ENCODE measurements around the gene GRM1.
A peak's percentile ranks its signal among the peaks of the same experiment; 100 is the strongest.
"Not testable (repeated sequence)": the region's sequence is repeated elsewhere in the genome, so short reads cannot be mapped to it uniquely, and the experiment has no call there.

Gene GRM1

GRCh38 chr6:146200176-146200575, 171.3 kb downstream of the GRM1 start:
- peak; percentile 82 for DNase-seq

DNA sequence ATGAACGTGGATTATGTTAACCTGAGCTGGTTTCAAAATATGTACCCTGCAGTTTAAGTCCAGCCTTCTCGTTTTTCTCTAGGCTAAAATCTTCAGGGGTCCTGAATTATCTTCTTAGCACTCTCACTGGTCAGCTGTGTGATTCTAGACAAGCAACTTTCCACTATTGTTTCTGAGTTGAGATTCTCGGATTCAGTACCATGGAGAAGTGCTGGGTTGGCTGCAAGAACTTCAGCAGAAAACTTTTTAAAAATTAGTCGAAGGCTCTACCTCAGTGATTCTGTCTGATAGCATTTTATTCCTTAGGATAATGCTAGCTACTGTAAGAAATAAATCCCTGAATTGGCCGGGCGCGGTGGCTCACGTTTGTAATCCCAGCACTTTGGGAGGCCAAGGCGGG, 173.7 kb downstream of the GRM1 start:
- DNase-seq, result no peak

DNA sequence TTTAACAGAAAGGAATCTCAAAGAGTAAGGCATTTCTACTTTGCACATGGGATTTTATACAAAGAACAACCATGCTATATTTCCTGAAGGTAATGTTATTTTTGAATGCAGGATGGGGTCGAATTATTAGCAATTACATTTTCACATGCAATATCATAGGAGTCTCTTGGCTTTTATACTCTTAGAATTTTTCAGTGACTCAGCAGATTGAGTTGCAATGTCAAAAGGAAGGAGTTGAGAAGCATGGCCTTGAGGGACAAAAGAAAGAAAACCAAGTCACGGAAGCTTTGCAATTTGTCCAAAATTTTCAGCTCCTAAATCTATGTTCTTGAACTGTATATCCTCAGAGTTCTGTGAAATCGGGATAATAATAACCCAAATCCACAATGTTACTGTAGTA, 181.1 kb downstream of the GRM1 start:
- DNase-seq, result no peak

GRCh38 chr6:146210406-146211083, 181.7 kb downstream of the GRM1 start:
- no peak for DNase-seq

GRCh38 chr6:146211646-146212045, 182.8 kb downstream of the GRM1 start:
- DNase-seq, result no peak

DNA sequence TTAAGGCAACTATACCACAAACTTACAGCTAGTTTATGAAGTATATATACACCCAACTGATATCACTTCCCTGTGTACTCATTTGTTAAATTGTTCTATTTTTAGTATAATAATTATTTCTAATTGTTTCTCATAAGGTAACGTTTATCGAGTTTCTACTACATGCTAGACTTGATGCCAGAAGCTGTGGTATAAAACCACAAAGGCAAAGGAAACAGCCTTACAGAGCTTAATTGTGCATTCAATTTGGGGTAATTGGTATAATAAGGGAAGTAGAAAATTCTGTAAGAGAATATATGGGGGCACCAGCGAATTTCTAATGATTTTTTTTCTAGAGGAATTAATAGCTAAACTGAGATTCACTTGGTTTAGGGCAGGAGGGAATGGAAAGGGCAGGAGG, 183.9 kb downstream of the GRM1 start:
- DNase-seq, result no peak

DNA sequence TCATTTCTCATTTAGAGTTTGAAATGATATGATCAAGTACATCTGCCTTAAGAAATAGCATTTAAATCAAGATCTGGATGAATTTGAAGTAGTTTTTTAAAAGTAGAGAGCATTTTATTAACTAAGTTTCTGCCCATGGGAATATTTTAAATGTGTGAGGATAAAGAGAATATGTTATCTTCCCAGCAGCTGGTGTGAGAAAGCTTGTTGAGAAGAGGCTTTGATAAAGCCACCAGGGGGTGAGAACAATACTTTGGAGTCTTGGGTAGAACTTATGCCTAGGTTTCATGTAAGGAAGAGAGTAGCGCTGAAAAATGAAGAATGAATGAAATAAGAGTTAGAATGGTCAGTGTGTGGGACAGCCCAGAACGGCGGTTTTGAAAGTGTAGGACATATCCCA, 190.2 kb downstream of the GRM1 start:
- DNase-seq, result no peak

- DNase-seq, result no peak
These were observed 195.6 kb downstream of the GRM1 start for GRCh38 chr6:146224449-146224848.

DNA sequence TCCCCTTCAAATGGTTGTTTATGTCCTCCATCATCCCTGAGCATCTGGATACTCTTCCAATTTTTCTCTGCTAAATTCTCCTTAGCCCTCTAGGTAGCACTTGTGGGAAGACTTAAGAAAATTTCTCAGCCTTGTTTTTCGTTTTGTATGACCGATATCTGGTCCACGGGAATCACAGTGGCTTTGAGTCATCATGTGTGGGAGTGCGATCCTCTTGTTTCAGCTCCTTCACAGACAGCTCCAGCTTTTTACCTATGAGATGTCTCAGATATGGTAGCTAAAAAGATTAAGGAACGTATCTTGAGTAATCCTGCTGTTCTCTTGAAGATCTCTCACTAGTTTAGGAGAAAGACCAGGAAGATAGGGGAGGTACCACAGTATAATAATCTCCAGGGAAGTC, 196.1 kb downstream of the GRM1 start:
- DNase-seq, result no peak

DNA sequence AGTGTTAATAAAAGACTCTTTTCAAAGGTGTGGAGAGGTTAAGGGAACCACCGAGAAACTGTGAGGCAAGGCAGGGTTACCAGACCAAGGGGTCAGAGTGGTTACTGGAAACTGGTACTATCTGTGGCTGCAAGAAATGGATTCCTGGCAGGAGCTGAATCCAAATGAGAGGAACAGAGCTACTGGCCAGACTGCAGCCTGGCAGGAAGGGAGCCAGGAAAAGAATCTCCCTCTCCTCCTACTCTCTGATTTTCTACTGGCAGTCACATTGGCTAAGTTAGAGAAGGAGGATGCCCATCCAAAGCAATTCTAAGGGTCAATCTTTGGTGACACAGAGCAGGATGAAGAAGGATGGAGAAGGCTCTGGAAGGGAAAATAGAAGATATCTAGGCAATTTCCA, 211.5 kb downstream of the GRM1 start:
- no peak for DNase-seq

GRCh38 chr6:146240807-146241206, 211.9 kb downstream of the GRM1 start:
- DNase-seq, result peak; percentile 9

GRCh38 chr6:146243646-146244045, 214.8 kb downstream of the GRM1 start:
- not testable (repeated sequence) for DNase-seq

DNA sequence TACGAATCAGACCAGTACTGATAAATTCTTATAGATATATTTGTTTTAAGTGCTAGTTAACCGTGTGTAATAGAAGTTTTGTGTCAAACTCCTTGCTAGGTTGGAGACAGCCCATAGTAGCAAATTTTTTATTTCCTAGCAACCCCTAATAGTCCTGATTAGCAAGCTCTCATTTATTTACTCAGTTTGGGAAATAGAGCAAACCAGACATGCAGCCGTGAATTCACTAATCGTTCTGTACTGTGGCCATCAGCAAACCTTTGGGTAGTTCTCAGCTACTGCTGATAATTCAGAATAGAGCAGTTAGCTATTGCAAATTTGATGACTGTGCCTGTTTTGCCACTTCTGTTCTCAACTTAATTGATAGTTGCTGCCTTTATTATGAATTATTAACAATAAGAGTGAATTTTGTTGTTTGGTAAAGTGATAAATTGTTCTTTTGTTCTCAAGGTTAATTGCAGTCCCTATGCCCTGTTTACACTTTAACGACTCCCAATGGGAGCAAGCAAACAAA, 215.8 kb downstream of the GRM1 start:
- DNase-seq, result no peak

- DNase-seq, result no peak
These were observed 217.2 kb downstream of the GRM1 start for GRCh38 chr6:146246028-146246427.

- DNase-seq, result no peak
These were observed 224.8 kb downstream of the GRM1 start for GRCh38 chr6:146253691-146254090.

GRCh38 chr6:146258206-146258605, 229.3 kb downstream of the GRM1 start:
- no peak for DNase-seq

GRCh38 chr6:146260886-146261285, 232.0 kb downstream of the GRM1 start:
- DNase-seq, result no peak

DNA sequence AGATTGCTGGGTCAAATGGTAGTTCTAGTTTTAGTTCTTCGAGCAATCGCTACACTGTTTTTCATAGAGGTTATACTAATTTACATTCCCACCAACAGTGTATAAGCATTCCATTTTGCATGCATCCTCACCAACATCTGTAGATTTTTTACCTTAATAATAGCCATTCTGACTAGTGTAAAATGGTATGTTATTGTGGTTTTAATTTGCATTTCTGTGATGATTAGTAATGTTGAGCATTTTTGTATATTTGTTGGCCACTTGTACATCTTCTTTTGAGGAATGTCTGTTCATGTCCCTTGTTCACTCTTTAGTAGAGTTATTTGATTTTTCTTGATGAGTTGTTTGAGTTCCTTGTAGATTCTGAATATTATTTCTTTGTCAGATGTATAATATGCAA, 236.2 kb downstream of the GRM1 start:
- DNase-seq, result no peak

DNA sequence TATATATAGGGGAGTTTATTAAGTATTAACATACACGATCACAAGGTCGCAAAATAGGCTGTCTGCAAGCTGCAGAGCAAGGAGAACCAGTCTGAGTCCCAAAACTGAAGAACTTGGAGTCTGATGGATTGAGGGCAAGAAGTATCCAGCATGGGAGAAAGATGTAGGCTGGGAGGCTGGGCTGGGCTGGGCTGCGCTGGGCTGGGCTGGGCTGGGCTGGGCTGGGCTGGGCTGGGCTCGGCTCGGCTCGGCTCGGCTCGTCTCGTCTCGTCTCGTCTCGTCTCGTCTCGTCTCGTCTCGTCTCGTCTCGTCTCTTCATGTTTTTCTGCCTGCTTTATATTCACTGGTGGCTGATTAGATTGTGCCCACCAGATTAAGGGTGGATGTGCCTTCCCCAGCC, 238.6 kb downstream of the GRM1 start:
- DNase-seq, result no peak

GRCh38 chr6:146267946-146268345, 239.1 kb downstream of the GRM1 start:
- no peak for DNase-seq

DNA sequence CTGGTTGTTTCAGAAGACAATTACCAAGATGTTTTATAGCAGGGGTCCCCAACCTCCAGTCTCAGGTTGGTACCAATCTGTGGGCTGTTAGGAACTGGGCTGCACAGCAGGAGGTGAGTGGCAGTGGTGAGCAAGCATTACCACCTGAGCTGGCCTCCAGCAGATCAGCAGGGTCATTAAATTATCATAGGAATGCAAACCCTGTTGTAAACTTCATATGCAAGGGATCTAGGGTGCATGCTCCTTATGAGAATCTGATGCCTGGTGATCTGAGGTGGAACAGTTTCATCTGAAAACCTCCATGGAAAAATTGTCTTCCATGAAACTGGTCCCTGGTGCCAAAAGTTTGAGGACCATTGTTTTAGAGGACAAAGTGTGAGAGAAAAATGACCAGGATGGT, 240.6 kb downstream of the GRM1 start:
- no peak for DNase-seq

- DNase-seq, result not testable (repeated sequence)
These were observed 242.3 kb downstream of the GRM1 start for GRCh38 chr6:146271163-146271562.

- DNase-seq, result no peak
These were observed 244.6 kb downstream of the GRM1 start for GRCh38 chr6:146273490-146273889.

DNA sequence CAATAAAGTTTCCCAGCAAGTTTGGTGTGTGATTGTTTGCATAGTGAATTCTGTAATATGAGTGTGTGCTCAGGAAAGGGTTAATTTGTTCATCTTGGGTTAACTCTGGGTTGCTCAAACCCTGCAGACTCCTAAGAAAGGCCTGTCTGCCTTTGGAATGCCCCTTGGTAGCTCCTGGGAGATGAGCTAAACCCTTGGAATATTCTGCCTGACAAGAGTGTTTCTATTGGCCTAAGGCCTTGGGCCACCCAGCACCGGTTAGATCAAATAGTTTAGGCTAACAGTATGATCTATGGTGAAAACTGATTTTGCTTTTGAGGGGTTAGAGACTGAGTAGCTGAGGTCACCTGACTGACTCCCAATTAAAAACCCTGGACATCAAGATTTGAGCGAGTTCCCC, 248.3 kb downstream of the GRM1 start:
- DNase-seq, result no peak

GRCh38 chr6:146281651-146282362, 252.9 kb downstream of the GRM1 start:
- no peak for DNase-seq
